GM18520 (cell line): ENCODE measurements around the gene PM20D1.
A peak's percentile ranks its signal among the peaks of the same experiment; 100 is the strongest.

Experiments used
- ATAC-seq: cut with Tn5 transposase; IDR thresholded peaks from one replicate; pipeline ENCODE4 v1.9.1; 2021; ENCODE audit not compliant: unreplicated experiment

The PM20D1 gene

DNA sequence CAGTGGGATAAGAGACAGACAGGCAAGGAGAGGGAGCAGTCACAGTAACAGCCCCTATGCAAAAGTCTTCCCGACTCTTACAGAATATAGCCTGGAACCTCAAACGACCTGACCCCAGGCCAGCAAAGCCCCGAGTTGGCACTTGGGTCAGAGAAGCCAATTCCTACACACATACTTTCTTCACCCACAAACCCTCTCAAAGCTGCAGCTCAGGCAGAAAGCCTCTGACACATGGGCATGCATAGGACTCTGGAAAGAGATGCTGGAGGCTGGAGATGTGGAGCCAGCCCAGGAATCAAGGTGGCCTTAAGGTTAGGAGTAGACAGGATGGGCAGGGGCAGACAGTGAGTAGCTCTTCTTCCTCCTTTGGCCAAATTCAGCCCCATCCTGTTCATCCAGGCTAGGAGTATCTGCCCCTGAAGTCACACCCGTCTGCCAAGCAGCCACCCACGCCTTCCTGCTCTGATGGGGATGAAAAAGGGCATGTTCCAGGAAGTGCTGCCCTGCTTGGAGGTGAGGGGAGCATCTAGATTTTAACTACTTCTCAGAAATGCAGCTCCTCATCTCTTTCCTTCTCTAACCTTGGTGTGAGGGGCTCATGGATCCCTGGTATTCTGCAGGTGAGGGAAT lies 44.7 kb downstream of the PM20D1 start:
- no peak for ATAC-seq

DNA sequence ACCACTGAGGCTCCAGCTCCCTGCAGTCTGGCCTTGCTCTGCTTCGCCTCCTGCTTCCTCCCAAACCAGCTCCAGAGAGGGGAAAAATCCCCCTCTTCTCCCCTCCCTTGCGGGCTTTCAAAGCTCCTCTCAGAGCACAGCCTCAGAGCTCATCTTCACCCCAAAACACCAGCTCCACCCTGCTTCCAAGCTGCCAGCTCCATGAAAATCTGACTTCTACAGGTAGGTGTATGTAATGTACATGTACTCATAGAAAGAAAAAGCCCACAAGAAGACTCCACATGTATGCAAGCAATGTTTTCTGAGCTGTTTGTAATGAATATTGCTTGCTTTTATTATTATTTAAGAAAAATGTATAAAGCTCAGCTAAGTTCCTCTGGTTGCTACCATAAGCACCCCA lies 45.3 kb downstream of the PM20D1 start:
- no peak for ATAC-seq

DNA sequence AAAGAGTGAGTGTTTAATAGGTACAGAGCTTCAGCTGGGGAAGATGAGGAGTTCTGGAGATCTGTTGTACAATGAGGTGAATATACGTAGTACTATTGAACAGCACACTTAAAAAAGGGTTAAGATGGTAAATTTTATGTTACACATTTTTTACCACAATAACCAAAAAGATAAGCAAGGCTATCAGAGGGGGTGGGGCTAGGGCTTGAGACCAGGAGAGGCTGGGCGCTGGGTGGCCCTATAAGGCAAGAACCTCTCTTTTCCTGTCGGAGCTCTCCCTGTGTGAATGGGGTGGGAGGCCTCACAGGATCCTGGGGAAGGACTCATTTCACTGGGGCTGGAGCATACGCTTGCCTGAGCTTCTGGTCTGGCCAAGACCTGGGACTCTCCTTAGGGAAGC lies 45.9 kb downstream of the PM20D1 start:
- ATAC-seq: no peak

DNA sequence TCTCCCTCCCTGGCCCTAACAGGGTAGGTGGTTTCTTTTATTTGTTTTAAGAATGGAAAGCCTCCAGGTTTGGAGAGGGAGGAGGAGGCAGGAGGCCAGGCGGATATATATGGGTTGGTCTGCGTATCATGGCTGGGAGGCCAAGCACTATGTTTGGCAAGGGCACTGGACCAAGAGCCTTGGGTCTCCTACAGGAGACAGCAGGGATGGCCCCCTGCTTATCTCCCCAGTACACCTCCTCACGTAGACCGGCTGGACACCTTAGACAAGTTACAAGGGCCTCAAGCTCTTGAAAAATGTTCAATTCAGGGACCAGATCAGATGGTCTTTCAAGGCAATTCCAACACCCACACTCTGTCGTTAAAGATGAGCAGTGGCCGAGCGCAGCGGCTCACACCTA lies 47.9 kb downstream of the PM20D1 start:
- no peak for ATAC-seq

DNA sequence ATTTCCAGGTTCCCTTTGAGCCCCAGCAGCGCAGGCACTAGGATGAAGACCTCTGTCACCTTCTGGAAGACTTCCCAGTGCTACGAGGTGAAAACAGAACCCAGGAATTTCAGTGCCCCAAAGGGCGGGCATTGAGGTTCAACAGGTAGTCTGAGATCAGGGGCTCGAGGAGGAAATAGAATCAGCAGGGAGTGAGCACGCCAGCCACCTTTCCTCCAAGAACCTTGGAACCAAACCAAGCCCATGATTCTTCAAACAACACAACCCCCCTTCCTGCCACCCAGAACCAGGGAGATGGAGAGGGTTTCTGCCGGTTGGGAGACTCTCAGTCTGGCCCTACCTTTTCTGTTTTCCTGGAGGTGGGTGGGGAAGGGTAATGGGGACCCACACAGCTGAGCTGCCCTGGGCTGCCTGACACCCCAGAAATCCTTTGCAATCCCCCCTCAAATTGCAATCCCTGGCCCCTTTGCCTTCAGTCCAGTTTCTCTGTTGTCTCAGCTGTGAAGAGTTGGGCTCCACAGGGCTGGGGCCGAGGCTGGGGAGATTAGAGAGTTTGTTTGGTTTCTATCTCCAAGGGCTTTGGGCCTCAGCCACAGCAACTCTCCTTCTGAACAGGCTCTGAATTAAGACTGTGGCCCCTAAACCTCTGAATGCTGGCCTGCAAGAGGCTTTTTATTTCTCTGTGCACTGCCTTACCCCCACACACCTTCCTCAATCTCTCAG lies 48.8 kb downstream of the PM20D1 start:
- no peak for ATAC-seq

DNA sequence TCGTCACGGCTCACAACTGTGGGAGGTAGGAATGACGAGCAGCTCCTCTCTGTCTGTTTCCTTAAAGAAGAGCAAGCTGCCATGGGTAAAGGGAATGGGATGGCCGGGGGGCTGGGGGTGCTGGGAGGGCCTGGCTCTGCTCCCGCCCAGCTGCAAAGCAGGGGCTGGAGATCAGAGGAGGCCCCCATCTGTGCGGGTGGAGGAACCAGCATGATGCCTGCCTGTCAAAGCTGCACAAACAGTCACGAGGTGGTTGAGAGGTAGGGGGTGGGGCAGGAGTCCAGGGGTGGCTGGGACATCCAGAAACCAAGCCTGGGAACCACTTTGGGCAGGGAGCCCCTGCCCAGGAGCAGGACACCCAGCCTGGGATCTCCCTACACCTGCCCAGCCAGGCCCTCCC lies 49.5 kb downstream of the PM20D1 start:
- no peak for ATAC-seq

DNA sequence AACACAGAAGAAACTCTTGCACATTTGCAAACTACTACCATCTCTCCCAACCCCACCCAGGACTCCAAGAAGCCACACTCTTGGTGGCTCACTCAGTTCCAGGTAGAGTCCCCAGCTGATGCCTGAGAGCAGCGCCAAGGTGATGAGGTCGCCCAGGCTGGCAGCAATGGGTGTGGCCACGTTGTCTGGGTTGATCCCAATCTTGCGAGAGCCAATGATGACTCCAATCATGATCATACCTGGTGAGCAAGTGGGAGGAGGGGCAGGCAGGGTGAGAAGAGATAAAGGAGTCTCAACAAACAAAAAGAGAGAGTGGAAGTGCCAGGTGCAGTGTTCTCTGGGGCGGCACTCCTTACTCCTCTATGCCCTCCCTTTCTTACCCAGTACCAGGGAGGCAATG lies 51.4 kb downstream of the PM20D1 start:
- ATAC-seq: no peak

DNA sequence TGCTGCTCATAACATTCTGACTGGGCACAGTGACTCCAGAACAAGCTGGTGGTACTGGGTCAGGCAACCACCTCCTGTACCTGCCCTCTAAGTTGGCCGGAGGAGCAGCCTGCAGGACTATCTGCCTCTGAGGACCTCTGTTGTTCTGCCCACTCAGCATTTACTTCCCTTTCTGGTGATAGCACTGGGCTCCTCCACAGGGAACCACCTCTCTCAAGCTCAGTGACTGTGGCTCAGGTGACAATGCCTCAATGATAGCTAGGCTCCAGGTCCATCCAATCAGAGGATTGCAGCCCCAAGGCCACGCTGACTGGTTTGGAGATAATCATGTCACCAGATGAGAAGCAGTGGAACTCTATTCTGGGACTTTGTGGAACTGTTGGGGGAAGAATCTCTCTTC lies 52.8 kb downstream of the PM20D1 start:
- no peak for ATAC-seq

DNA sequence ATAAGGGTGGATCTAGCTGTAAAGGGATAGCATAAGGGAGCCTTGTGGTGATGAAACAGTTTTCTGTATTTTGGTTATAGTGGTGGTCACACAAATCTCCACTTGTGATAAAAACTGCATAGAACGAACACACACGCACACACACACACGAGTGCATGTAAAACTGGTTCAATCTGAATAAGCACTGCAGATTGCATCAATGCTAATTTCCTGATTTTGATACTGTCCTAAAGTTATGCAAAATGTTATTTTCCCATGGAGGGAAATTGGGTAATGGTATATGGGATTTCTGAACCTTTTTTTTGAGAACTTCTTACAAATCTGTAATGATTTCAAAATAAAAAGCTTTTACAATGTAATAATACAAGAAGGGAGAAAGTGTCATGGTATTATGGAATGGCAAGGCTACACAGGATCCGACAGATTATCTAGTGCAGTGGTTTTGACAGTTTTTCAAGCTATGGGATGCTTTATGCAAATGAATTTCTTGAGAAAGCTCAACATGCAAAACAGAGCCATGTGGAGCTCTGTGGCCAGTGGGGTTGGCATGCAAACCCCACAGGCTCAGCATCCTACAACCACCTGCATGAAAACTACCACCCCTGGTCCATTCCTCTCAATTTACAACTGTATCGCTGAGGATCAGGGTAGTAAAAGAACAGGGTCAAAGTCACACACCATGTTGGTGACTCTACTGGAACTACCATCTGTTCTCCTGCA lies 55.8 kb downstream of the PM20D1 start:
- peak; percentile 56 for ATAC-seq

DNA sequence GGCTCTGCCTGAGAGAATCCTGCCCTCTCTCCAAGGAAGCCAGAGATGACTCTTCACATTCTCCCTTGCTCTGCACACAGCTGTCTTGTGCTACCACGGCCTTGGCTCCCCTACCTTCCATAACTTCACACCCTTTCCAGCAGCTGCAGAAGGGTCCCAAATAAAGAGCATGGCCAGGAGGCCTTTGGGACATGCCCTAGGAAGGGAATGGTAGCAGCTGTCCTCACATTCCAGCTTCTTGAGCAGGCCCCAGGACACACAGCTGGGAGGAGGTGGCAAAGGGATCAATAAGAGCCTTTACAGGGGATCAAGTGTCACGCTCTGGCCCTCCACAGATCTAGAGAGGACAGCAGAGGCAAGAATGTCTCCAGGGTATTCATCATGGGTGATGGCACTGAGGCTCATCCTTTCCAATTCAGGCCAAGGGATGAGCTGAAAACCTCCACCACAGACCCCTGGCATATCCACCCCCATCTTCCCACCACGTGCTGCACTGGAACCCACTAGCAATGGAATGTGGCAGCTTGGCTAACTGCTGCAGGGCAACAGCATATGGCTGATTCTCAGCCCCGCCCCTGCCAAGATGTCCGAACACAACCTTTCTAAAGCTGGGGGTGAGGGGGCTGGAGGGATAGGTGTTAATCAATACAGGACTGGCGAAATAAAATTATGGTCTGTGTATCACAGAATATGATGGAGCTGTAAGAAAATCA lies 56.8 kb downstream of the PM20D1 start:
- ATAC-seq: no peak

DNA sequence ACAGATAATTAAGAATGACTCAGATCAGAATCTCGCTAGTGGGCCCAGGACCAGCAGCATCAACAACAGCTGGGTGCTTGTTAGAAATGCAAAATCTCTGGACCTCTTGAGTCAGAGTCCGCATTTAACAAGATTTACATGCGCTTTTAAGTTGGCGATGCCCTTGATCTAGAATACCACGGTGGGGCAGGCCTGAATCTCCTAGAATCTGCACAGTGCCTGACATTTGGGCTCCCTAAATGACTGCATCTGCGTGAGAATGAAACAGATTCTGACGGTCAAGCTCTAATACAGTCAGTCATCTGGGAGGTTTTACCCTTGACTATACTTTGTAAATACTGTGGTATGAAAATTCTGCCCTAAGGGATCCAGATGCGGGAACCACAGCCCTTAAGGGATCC lies 57.5 kb downstream of the PM20D1 start:
- ATAC-seq: peak; percentile 33

DNA sequence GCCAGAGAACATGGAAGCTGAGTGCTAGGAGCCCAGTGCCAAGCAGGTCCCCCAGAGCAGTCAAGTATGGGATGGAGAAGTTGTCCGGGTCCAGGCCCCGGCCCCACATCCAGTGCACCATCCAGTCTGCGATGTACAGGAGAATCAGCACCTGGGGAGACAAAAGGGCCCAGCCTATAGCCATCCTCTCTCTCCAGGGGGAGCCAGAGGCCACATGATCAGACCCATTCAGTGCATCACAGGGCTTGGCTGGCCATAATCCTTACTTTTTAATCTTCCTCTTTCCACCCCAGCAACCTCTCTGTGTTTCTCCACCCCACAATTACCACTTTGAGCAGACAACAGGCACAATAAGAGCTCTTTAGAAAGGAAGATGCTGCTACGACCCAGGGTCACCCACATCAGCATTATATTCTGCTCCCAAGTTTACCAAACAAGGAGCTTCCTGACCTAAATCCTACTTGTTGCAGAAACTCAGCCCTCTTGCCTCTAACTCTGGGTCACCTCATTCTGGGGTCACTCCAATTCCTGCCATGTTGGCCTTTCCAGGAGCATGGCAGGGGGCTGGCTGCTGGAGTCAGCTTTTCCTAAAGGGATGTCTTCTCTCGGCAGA lies 58.3 kb downstream of the PM20D1 start:
- no peak for ATAC-seq

DNA sequence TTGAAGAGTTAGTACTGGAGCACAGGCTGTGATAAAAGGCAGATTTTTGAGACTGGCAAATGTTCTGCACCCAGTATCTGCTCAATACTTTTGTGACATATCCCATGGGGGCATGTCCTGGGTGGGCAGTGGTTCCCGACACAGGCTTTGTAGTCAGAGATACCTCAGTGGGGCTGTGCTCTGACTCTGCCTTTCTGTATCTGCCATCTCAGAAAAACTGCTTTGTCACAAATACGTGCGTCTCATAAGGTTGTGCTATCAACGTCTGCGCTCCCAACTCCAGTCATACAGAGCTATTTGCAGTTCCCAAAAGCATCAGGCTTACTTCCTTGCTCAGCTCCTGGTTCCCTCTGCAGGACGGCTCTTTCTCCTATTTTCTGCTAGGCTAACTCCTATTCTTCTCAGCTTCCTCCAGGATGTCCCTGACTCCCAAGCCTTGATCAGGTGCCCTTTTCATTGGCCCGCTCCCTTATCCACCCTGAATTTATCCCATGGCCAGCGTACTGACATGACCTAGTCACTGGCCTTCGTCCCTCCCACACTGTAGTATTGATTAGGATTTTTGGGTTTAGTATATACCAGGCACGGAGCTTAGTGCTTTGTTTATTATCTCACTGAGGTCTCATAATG lies 62.5 kb downstream of the PM20D1 start:
- ATAC-seq: no peak

DNA sequence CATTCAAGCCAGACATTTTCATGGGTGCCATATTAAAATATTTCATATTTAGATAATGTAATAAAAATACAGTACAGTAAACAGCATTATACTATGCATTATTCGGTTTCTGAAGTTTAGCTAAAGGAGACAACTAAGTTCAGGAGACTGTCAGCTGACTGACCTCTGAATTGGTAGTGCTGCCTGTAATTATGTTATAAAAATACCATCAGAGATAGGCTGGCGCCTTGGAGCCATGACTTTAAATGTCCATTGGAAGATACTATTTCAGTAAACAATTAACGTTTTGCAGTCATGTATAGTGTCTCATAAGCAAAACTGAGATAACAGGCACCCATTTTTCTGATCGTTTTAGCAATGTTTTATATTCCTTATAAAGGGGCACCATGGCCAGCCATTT lies 63.3 kb downstream of the PM20D1 start:
- ATAC-seq: no peak

DNA sequence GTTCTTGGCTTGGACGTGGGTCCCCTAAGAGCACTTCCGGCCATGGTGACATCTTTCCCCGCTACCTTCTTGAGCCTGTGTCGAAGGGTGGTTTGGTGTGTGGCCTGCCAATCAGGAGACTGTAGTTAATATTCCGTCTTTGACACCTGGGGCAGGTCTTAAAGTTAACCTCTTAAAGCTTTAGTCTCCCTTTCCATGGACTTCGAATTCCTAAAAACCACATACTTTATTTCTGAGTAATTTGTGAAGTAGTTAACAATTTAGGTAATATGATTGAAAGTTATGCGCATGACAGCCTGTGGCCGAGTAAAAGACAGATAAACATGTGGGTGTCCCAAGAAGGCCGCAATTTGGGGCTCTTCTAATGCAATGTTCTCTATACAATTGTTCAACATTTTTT lies 64.5 kb downstream of the PM20D1 start:
- ATAC-seq: no peak

DNA sequence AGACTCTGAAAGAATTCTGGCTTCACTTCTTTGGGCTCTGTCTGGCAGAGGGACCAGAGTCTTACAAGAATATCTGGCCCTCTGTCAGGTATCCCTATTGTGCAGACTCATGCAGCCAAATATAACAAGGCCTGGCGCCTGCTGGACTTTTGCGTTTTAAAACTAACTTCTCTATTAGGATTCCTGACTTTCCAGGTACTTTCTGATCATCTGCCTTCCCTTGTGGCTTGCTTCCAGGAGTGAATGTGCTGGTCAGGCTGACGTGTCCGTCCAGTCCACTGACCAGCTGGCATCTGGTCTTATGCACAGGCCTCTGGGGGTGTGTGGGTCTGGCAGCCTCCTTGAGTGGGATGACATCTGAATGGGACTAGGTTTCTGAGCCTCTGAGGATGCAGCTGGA lies 66.0 kb downstream of the PM20D1 start:
- ATAC-seq: no peak

DNA sequence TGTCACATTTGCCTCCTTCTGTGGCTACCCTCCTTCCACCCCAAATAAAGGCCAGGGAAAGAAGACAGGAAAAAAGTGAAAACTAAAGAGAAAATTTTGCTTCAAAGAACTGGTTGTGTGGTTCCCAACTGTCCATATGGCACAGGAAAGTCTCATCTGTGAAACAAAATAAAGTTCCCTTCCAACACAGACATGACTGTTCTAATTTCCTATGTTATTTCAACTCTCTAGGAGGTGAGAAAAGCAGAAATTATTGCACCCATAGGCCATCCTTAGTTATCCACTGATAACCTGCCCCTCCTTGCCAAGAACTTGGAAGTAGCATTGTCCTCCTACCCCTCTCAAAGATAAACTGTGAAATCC lies 66.5 kb downstream of the PM20D1 start:
- no peak for ATAC-seq

DNA sequence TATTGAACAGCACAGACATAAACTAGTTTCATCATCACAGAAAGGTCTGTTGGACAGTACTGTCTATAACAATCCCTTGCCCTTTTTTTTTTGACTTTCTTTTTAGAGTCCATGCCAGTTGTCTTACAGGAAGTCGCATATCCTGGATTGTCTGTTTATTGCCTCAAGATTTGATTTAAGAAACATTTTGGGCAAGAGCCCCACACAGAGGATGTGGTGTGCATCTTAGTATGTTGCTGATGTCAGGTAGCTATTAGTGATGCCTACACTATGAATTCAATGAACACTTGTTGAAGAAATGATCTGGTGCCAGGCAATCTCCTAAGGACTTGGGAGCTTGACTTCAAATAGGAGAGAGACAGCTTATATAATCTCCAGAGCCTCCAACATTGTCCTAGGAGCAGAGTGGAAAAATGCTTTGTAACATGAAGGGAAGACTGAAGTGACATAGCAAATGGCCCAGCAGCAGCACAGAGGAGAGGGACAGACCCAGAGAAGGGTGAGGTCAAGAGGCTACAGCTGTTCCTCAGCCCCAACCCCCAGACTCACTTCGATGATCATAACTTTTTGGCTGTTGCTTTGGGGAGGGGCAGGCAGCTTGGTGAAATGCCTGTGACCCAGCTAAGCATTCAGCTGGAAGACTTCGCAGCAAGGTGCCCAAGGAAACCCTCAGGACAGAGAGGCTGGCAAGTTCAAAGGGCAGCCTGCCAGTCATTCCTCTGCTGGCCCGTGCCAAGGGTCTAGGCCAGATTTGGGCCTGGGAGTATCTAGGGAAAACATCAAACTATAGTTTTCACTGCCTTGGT lies 67.1 kb downstream of the PM20D1 start:
- ATAC-seq: no peak

DNA sequence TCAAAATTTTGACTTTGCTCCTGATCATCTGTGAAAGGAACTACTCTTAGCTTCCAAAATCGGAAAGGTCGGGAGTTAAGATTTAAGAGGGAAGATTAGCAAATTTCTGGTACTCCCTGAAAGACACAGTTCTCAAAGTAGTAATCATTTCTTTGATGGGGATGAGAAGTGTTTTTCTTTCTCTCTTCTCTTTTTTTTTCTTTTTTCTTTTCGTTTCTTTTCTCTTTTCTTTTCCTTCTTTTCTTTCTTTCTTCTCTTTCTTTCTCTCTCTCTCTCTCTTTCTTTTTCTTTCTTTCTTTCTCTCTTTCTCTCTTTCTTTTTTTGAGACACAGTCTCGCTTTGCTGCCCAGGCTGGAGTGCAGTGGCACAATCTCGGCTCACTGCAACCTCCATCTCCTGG lies 69.6 kb downstream of the PM20D1 start:
- ATAC-seq: no peak
